ENCODE measurements around the gene ANXA11.
A peak's percentile ranks its signal among the peaks of the same experiment; 100 is the strongest.
"Not testable (repeated sequence)": the region's sequence is repeated elsewhere in the genome, so short reads cannot be mapped to it uniquely, and the experiment has no call there.

ANXA11 gene

DNA sequence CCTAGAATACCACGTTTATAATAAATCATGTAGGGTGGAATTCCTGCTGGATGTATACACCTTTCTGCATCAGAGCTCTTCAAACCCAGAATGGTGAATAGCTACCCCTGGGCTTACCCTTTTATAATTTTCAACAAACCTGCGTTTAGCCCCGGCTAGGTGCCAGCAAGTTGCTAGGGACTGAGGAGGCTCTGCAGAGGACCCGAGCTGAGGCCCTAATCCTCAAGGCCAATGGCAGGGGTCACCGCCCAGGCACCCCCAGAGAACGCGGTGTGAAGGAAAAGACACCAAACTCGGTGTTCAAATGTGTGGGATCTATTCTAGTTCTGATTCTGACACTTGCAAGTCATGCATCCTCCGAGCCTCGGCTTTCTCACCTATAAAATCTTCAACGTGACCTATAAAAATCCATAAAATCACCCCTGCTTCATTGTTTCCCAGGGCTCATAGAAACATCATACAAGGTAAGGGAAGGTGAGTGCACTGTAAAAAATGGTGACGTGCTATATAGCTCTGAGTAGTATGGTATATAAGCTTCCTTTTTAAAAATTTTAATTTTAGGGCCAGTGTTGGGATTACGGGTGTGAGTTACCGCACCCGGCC, 2.5 kb upstream of the ANXA11 start:
- no peak for DNase-seq

GRCh38 chr10:80206277-80206655, 929 bp upstream of the ANXA11 start:
- DNase-seq, result no peak

- peak in 1 of 2 experiments; percentile 12 for DNase-seq
These were observed 460 bp downstream of the ANXA11 start for GRCh38 chr10:80204677-80205476.

DNA sequence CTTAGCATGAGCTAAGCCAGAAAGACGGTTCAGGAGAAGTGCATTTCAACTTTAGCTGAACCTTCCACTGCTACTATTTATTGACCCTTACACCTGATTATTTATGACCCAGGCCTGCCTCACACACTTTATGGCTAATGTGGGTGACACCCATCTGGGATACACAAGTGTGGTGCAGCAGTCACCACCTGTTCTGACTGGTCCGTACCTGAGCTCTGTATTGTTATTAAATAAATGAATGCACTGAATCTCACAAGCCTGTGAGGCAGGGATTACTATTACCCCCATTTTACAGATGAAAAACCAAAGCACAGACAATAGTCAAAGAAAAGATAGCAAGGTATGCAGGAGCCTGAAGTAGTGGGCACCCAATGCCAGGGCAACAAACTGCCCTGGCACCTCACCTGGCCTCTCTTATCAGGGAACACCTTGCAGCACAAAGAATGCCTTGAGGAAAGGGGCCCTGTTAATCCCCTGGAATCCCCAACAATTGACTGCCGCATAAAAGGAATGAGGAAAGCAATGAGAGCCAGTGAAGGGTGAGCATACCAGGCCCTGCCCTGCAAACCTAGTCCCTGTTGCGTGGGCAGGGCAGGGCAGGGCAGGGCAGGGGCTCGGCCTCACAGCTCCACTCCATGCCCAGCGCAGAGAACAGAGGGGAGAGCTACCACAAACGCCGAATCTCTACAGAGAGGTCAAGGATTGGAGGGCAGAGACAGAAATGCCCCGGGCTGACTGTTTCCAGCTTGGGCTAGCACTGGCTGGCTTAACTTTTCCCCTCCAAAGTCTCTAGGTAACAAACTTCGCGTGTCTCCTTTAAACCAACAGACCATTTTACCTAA, 1.3 kb downstream of the ANXA11 start:
- DNase-seq, result no peak

DNA sequence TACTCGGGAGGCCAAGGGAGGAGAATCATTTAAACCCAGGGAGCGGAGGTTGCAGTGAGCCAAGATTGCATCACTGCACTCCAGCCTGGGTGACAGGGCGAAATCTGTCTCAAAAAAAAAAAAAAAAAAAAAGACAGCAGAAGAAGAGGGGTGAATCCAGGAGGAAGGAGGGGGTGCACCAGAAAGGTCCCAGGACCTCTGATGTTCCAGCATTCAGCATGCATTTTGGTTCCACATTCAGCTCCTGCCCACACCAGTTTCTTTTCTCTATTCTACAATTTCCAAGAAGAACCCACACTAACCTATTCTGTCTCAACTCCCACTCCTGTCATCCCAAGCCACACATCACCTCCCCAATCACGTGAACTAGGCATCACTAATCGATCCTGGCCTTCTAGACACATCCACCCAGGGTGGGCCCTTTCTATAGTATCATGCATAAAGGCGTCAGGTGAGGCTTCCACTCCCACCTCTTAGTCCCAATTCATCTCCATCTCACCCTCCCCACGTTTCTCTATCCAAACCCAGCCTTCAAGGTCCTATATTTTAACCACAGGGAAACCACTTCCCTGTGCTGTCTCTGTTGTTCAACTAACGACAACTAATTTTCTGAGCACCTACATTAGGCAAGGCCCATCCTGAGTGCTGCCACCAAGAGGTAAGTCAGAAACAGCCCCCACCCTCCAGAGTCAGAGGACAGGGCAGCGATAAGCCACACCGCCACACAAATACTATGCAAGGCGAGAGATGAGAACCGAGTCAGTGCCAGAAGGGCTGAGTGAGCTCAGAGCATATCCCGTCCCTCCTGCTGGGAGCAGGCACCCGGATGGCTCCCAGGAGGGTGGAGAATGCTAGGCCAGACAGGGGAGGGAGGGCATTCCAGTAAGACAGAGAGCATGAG, 2.2 kb downstream of the ANXA11 start:
- DNase-seq, result peak; percentile 13 to 53

- DNase-seq, result not testable (repeated sequence)
These were observed 2.8 kb downstream of the ANXA11 start for GRCh38 chr10:80202530-80202929.

DNA sequence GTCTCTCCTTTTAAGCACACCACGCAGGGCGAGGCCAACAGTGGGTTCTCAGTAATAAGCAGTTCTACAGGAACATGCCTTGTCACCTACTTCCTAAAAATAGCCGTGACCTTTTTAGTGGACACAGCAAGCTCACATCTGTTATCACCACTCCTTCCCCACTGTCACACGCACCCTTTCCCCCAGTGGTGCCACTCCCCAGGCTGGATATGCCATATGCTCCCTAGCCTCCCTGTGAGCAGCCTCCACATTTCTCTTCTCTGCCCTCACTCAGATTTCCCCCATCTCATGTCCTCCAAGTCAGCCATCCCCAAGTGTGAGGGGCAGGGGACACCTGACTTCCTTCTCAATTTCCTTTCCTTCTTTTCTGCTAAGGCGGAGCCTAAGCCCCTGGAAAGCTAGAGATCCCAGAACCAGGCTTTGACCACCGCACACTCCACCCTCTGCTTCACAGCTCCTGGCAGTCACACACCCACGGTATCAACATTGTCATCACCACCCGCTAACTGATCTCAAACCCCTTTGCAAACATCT, 3.7 kb downstream of the ANXA11 start:
- no peak for DNase-seq

- no peak for DNase-seq
These were observed 4.7 kb downstream of the ANXA11 start for GRCh38 chr10:80200687-80201086.

GRCh38 chr10:80200259-80200658, 5.1 kb downstream of the ANXA11 start:
- DNase-seq, result no peak

- DNase-seq, result no peak
These were observed 5.5 kb downstream of the ANXA11 start for GRCh38 chr10:80199828-80200227.

- DNase-seq, result peak in 1 of 2 experiments; percentile 33
These were observed 7.1 kb downstream of the ANXA11 start for GRCh38 chr10:80197972-80198916.

DNA sequence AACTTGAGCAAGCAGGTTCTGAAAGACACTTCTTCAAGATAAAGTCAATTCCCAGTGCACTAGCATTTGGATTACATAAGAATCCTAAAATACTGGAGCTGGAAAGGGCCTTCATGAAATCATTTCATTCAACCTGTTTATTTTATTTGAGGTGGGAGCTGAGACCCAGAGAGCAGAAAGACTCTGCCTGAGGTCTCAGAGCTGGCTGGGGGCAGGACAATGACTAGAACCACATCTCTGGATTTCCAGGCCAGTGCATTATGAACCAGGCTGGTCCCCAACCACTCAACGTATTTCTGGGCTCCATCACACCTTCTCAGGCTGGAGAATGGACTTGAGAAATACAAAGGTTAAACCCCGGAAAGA, 8.4 kb downstream of the ANXA11 start:
- no peak for DNase-seq

DNA sequence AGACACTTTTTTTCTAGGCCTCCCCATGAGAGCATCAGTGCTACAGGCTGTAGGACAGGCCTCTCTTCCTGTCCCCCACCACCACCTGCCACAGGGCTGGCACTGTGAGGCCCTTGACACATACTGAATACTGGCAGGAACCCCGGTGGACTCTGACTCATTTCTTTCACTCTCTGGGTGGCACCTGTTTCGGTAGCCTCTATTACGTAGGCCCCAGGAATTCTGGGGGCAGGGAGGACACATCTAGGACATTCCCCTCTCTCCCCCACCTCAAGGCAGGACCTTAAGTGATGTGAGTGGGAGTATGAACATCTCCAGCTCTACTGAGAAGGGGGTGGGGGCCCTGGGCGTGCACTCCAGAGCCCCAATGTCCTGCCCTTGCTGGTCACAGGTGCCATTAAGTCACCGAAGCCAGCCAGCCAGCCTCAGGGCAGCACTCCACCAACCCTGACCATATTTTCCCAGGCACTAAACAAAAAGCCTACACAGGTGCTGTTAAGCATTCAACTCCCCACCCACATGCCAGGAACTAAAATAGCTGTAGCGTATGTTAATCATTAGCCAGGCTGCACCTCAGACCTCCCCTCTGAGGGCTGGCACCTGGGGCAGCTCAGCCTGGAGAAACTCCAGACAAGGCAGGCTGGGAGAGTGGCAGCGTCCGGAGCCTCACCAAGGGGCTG, 8.9 kb downstream of the ANXA11 start:
- peak in 1 of 2 experiments; percentile 8 for DNase-seq

- no peak for DNase-seq
These were observed 10.2 kb downstream of the ANXA11 start for GRCh38 chr10:80195046-80195574.

- DNase-seq, result no peak
These were observed 10.8 kb downstream of the ANXA11 start for GRCh38 chr10:80194373-80195045.

GRCh38 chr10:80192553-80192952, 12.8 kb downstream of the ANXA11 start:
- DNase-seq, result no peak

DNA sequence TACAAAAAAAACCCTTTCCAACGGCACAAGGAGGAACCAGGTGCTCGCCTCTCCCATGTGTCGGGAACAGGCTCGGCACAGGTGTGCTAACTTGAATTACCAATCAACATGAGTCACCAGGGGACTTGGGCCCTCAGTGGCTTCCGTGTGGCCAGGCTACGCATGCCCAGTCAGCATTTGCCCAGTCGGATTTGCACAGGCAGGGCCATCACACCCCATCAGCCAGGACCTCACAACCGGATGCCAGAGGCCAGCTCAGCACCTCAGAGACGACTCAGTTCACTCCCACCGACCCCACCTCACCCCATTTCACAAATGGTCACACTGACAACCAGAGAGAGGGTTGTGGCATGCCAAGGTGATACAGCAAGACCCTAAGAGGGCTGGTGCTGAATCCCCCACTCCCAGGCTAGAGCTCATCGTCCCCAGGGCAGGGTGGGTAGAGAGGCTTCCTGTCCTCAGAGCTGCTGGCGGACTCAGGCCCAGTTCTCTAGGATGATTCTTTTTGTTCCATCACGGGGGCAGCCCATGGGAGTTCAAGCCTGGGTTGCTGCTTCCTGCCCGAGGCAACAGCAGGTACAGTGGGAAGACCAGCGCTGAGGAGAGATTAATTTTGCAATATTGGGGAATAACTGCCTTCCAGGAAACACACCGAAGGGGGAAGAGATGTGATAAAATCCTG, 13.6 kb downstream of the ANXA11 start:
- no peak for DNase-seq

- DNase-seq, result no peak
These were observed 16.6 kb downstream of the ANXA11 start for GRCh38 chr10:80188713-80189112.

Measured in NCI-H446 (cell line).